ENCODE data around the gene SMURF2.
A peak's percentile ranks its signal among the peaks of the same experiment; 100 is the strongest.

The SMURF2 gene

GRCh38 chr17:64532409-64532808, 129.7 kb downstream of the SMURF2 start:
- DNase-seq: no peak

- no peak for DNase-seq
These were observed 130.1 kb downstream of the SMURF2 start for GRCh38 chr17:64531955-64532371.

GRCh38 chr17:64529221-64529620, 132.9 kb downstream of the SMURF2 start:
- no peak for DNase-seq

GRCh38 chr17:64527914-64528313, 134.2 kb downstream of the SMURF2 start:
- DNase-seq: no peak

- DNase-seq: no peak
These were observed 141.7 kb downstream of the SMURF2 start for GRCh38 chr17:64520359-64520758.

GRCh38 chr17:64519601-64520000, 142.5 kb downstream of the SMURF2 start:
- no peak for DNase-seq

- DNase-seq: no peak
These were observed 146.3 kb downstream of the SMURF2 start for GRCh38 chr17:64515829-64516228.

- DNase-seq: no peak
These were observed 146.7 kb downstream of the SMURF2 start for GRCh38 chr17:64515419-64515818.

GRCh38 chr17:64509179-64509578, 152.9 kb downstream of the SMURF2 start:
- no peak for DNase-seq

GRCh38 chr17:64508683-64509082, 153.4 kb downstream of the SMURF2 start:
- no peak for DNase-seq

- DNase-seq: peak; percentile 14
These were observed 154.7 kb downstream of the SMURF2 start for GRCh38 chr17:64507413-64507782.

GRCh38 chr17:64506576-64507412, 155.3 kb downstream of the SMURF2 start, which contains the start of gene CEP95:
TSS of gene CEP95 (plus strand) at chr17:64506977. CDS start at chr17:64507098, 121 bp downstream.
- peak; percentile 96 for DNase-seq

- peak; percentile 93 for DNase-seq
These were observed 155.9 kb downstream of the SMURF2 start, which contains the start of gene DDX5 for GRCh38 chr17:64506201-64506575. TSS of gene DDX5 (minus strand) at chr17:64506289. CDS start at chr17:64506119, 170 bp downstream.

GRCh38 chr17:64505340-64506200, 156.5 kb downstream of the SMURF2 start:
- DNase-seq: peak; percentile 36

- no peak for DNase-seq
These were observed 157.3 kb downstream of the SMURF2 start for GRCh38 chr17:64504769-64505339.

GRCh38 chr17:64503821-64504768, 158.0 kb downstream of the SMURF2 start:
- no peak for DNase-seq

GRCh38 chr17:64503341-64503740, 158.8 kb downstream of the SMURF2 start:
- no peak for DNase-seq

- DNase-seq: no peak
These were observed 159.3 kb downstream of the SMURF2 start for GRCh38 chr17:64502809-64503208.

GRCh38 chr17:64502021-64502420, 160.1 kb downstream of the SMURF2 start:
- no peak for DNase-seq

GRCh38 chr17:64500862-64501765, 161.0 kb downstream of the SMURF2 start:
- DNase-seq: no peak

GRCh38 chr17:64500487-64500859, 161.6 kb downstream of the SMURF2 start:
- DNase-seq: no peak

Measured in SHP77 treated with DMSO at 0.1 percent for 48 hours (cell line).